ENCODE results near the gene TAF11. TPM values are rescaled to one million over a fixed set of nuclear protein-coding genes. Genes with fewer than 3 reads are reported as not detected.

Gene TAF11
- total and polyA plus RNA-seq, 11 donors: 14.6 to 75.7 (median 21.8) TPM

GRCh38 chr6:34917626-34918285, 29.9 kb upstream of the TAF11 start:
- TF ChIP-seq CTCF (IDR thresholded peaks at IDR 0.05) (no peak), POLR2A (IDR thresholded peaks at IDR 0.05) (no peak)
- no peaks in the 10 kb centered on the region for H3K27me3 ChIP-seq
- 71 to 79% (median 75%) methylated on average over 4 to 6 of the region's 6 CpGs for WGBS, 4 donors
- DNase-seq: no peak
- H3K4me3 ChIP-seq: no peak overlapping the region
- peaks cover 12 to 69% (median 39%) of the 10 kb centered on the region in 12 donors for H3K4me1 ChIP-seq
- no peaks in the 10 kb centered on the region for H3K9me3 ChIP-seq
- H3K36me3 ChIP-seq: peaks cover 0 to 9% (median 0%) of the 10 kb centered on the region in 9 donors
- ATAC-seq: peak in 1 of 4 donors; percentile 10
- H3K27ac ChIP-seq: peak overlapping the region in 11 of 12 donors; percentile 44 to 77 (median 61)
- intact Hi-C loops (cut with DNase I): no loop called here

DNA sequence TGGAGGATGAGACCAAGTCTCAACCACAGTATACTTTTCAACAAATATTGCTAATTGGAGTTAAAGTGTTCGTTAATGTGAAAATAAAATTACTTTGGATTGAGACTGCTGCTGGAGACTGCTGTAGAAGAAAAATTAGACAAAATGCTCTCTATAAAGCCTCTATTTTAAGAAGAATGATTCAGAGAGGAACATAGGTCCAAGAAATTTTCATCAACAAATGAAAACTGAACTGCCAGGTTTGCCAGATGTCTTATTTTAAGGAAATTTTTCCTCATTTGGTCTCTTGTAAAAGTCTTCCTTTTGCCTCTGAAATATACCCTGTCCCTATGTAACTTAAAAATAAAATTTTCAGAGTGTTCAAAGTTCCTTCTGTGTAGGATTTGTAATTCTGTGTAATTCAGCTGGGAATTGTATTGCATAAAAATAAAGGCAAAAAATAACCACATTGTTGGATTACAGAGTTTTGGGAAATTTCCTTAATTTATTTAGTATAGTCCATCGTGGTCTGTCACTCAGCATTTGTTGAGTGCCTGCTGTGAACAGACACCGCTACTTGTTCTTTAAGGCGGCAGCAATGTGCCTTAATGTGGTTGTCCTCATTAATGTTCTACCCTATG, 28.6 kb upstream of the TAF11 start:
- TF ChIP-seq POLR2A (IDR thresholded peaks at IDR 0.05): no peak
- no peak for TF ChIP-seq CTCF (IDR thresholded peaks at IDR 0.05)
- peak; percentile 19 to 44 (median 26) for ATAC-seq

DNA sequence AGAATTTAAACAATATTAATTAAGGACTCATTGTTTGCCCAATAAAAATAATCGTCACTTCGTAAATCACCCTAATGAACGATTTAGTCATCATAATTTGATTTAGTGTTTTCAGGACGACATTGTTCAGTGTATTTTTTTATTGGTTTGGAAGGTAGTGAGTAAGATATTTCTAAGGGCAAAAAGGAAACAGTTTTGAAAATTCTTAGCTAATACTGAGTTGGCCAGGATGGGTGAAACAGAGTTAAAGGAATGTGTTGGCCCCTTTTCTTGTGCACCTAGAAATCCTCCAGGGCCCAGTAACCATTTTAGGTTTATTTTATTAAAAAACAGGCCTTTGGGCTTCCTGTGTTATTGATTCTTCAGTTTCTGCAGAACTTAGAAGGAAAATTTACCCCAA, 26.5 kb upstream of the TAF11 start:
- 96 to 97% (median 96%) methylated on average over 4 of the region's 4 CpGs for WGBS, 4 donors

More for the DNA sequence above, 28.6 kb upstream of the TAF11 start:
- H3K27me3 ChIP-seq: no peaks in the 10 kb centered on the region
- intact Hi-C loops (cut with DNase I): no loop called here
- 76 to 84% (median 78%) methylated on average over 4 of the region's 4 CpGs for WGBS, 4 donors
- H3K27ac ChIP-seq: peak overlapping the region; percentile 1 to 77 (median 60)
- DNase-seq: no peak
- H3K36me3 ChIP-seq: peaks cover 0 to 9% (median 0%) of the 10 kb centered on the region in 9 donors
- no peaks in the 10 kb centered on the region for H3K9me3 ChIP-seq
- H3K4me1 ChIP-seq: peaks cover 12 to 73% (median 39%) of the 10 kb centered on the region in 12 donors
- H3K4me3 ChIP-seq: no peak overlapping the region

More for the DNA sequence above, 26.5 kb upstream of the TAF11 start:
- Histone ChIP-seq H3K27me3 (no peaks in the 10 kb centered on the region), H3K27ac (no peak overlapping the region), H3K4me1 (peaks cover 9 to 65% (median 37%) of the 10 kb centered on the region in 12 donors), H3K36me3 (peaks cover 0 to 9% (median 0%) of the 10 kb centered on the region in 9 donors), H3K9me3 (no peaks in the 10 kb centered on the region), H3K4me3 (no peak overlapping the region)
- no peak for TF ChIP-seq CTCF (IDR thresholded peaks at IDR 0.05)
- TF ChIP-seq POLR2A (IDR thresholded peaks at IDR 0.05): no peak
- intact Hi-C loops (cut with DNase I): no loop called here
- ATAC-seq (no peak), DNase-seq (no peak)

All from heart left ventricle (tissue), 16 donors.